B cell (primary cell): ENCODE data around the gene ASTN2. TPM values are rescaled to one million over a fixed set of nuclear protein-coding genes. Genes with fewer than 3 reads are reported as not detected.

Experiments used
- ATAC-seq: fragments of 200-7000 bp; cut with Tn5 transposase; one replicate; pipeline ENCODE4 v1.10.0; 2021; ENCODE audit warnings: low read depth, mild to moderate bottlenecking, moderate number of reproducible peaks, moderate library complexity
- CTCF ChIA-PET: fragments of 350-600 bp; sonication (Branson Sonifier 250); formaldehyde crosslinking; loops from one replicate; lab custom pipeline; 2021; ENCODE audit warnings: antibody characterized with exemption, inconsistent platforms; lab: Charles Lee
- POLR2A ChIA-PET: fragments of 350-600 bp; sonication (Branson Sonifier 250); formaldehyde crosslinking; loops from one replicate; lab custom pipeline; 2021; ENCODE audit warnings: antibody characterized with exemption; lab: Charles Lee
- DNase-seq: peaks from one replicate; pipeline ENCODE4 v3.0.0; 2013
- H2AFZ ChIP-seq: 2 replicates; pipeline ENCODE4 v1.6.1; 2012; ENCODE audit warnings: mild to moderate bottlenecking, low read depth, low read length; ENCODE audit not compliant: insufficient read depth, poor library complexity, severe bottlenecking
- H3K27ac ChIP-seq, 2 donors: 1 replicate in 1 of 2; 2 replicates in 1 of 2; pipeline ENCODE4 v1.5.1; 2012 to 2013; ENCODE audit warnings: low read length in 2 of 2, mild to moderate bottlenecking in 2 of 2, moderate library complexity in 1 of 2
- H3K27me3 ChIP-seq, 4 experiments: fragments of 200-600 bp in 1 of 4; sonication (generic) in 1 of 4; replicated peaks in 1 of 4; 1 replicate in 2 of 4; 2 replicates in 2 of 4; pipeline versions ENCODE4 v1.6.1 to v1.7.0; 2013 to 2016; ENCODE audit warnings: low read length in 3 of 4, mild to moderate bottlenecking in 2 of 4, mixed read lengths in 1 of 4, moderate library complexity in 1 of 4; ENCODE audit not compliant: insufficient read depth in 4 of 4, control insufficient read depth in 3 of 4; ENCODE audit errors: control extremely low read depth in 1 of 4
- H3K36me3 ChIP-seq, 2 experiments: replicated peaks in 1 of 2; 1 replicate in 1 of 2; 2 replicates in 1 of 2; pipeline versions ENCODE4 v1.6.1 to v1.7.1; 2013; ENCODE audit warnings: low read length in 1 of 2; ENCODE audit not compliant: insufficient read depth in 2 of 2, control insufficient read depth in 1 of 2; ENCODE audit errors: control extremely low read depth in 1 of 2, extremely low read depth in 1 of 2
- H3K4me1 ChIP-seq, 2 donors: fragments of 200-600 bp in 1 of 2; sonication (generic) in 1 of 2; 1 replicate in 1 of 2; 2 replicates in 1 of 2; pipeline versions ENCODE4 v1.5.1 to v1.6.1; 2013 to 2017; ENCODE audit warnings: low read length in 2 of 2; ENCODE audit not compliant: control insufficient read depth in 2 of 2, insufficient read depth in 2 of 2
- H3K4me2 ChIP-seq: replicated peaks from 2 replicates; pipeline ENCODE3; 2012; ENCODE audit warnings: mild to moderate bottlenecking, low read depth, low read length; ENCODE audit not compliant: poor library complexity, severe bottlenecking
- H3K4me3 ChIP-seq, 5 experiments: fragments of 200-600 bp in 1 of 5; sonication (generic) in 1 of 5; 1 replicate in 3 of 5; 2 replicates in 2 of 5; pipeline versions ENCODE4 v1.5.1 to v1.7.0; 2011 to 2016; ENCODE audit warnings: low read length in 4 of 5, mild to moderate bottlenecking in 4 of 5, low read depth in 2 of 5, control low read depth in 1 of 5, moderate library complexity in 1 of 5; ENCODE audit not compliant: insufficient read depth in 1 of 5; ENCODE audit errors: control extremely low read depth in 1 of 5, extremely low read depth in 1 of 5
- H3K79me2 ChIP-seq: fragments of 200-600 bp; sonication (generic); one replicate; pipeline ENCODE4 v1.6.0; 2016; ENCODE audit warnings: low read length; ENCODE audit not compliant: control insufficient read depth, insufficient read depth
- H3K9ac ChIP-seq: fragments of 200-600 bp; sonication (generic); 2 replicates; pipeline ENCODE4 v1.6.1; 2017; ENCODE audit warnings: mild to moderate bottlenecking, low read length, moderate library complexity
- H3K9me3 ChIP-seq, 3 donors: one replicate each; pipeline versions ENCODE4 v1.6.1 to v1.7.1; 2013; ENCODE audit warnings: low read length in 2 of 3; ENCODE audit not compliant: control insufficient read depth in 2 of 3, insufficient read depth in 1 of 3; ENCODE audit errors: control extremely low read depth in 1 of 3
- H4K20me1 ChIP-seq: 2 replicates; pipeline ENCODE4 v1.6.0; 2012; ENCODE audit warnings: mild to moderate bottlenecking, low read length; ENCODE audit not compliant: insufficient read depth, control insufficient read depth, poor library complexity, severe bottlenecking
- H3K27ac Mint-ChIP-seq: one replicate; pipeline ENCODE4 v1.8.0; 2021; ENCODE audit warnings: mixed read lengths
- H3K27me3 Mint-ChIP-seq: one replicate; pipeline ENCODE4 v1.8.0; 2021; ENCODE audit warnings: mixed read lengths
- H3K4me1 Mint-ChIP-seq: one replicate; pipeline ENCODE4 v1.8.0; 2021; ENCODE audit warnings: mixed read lengths
- H3K4me3 Mint-ChIP-seq: one replicate; pipeline ENCODE4 v1.8.0; 2021; ENCODE audit warnings: mixed read lengths
- H3K9me3 Mint-ChIP-seq: one replicate; pipeline ENCODE4 v1.8.0; 2022; ENCODE audit warnings: mixed read lengths; ENCODE audit not compliant: insufficient read depth
- EZH2 ChIP-seq: IDR thresholded peaks from 2 replicates; pipeline ENCODE4 v1.6.1; 2012; ENCODE audit warnings: borderline replicate concordance, low read depth, mild to moderate bottlenecking, moderate library complexity, low read length; ENCODE audit not compliant: insufficient read depth, poor library complexity, severe bottlenecking
- WGBS: methylation state at CpG from one replicate; pipeline ENCODE4 v1.1.5; 2013; ENCODE audit warnings: missing lambda C conversion rate; ENCODE audit not compliant: insufficient coverage; 5-methylcytosine and 5-hydroxymethylcytosine counted together
- intact Hi-C: fragments of 100-400 bp; cut with micrococcal nuclease; formaldehyde crosslinking; loops from one replicate; pipeline ENCODE4 v1.10.0; 2022
- polyA plus RNA-seq: library from polyadenylated mRNA; depleted of rRNA; stranded (reverse); fragments of >200 nt; gene quantifications from 2 replicates; pipeline ENCODE4 v1.2.3, GENCODE V29; 2012
- total RNA-seq, 2 donors: library from RNA; stranded (reverse); fragments of 120-200 nt in 1 of 2; gene quantifications; 1 replicate in 1 of 2; 2 replicates in 1 of 2; pipeline versions ENCODE4 v1.2.3 to v1.2.4, GENCODE V29; 2013 to 2022
- TF ChIP-seq, protein P1 (sequence below): fragments of 200-600 bp; IDR thresholded peaks from one replicate; pipeline ENCODE4 v1.8.0; 2022; ENCODE audit warnings: antibody characterized with exemption, mild to moderate bottlenecking

The ASTN2 gene
- total and polyA plus RNA-seq, 2 donors (not counting 1 experiment from before 2014, with no cell fraction given) = 1.2 to 3.6 TPM

- POLR2A ChIA-PET = no interaction called here
- TF ChIP-seq, protein P1, sequence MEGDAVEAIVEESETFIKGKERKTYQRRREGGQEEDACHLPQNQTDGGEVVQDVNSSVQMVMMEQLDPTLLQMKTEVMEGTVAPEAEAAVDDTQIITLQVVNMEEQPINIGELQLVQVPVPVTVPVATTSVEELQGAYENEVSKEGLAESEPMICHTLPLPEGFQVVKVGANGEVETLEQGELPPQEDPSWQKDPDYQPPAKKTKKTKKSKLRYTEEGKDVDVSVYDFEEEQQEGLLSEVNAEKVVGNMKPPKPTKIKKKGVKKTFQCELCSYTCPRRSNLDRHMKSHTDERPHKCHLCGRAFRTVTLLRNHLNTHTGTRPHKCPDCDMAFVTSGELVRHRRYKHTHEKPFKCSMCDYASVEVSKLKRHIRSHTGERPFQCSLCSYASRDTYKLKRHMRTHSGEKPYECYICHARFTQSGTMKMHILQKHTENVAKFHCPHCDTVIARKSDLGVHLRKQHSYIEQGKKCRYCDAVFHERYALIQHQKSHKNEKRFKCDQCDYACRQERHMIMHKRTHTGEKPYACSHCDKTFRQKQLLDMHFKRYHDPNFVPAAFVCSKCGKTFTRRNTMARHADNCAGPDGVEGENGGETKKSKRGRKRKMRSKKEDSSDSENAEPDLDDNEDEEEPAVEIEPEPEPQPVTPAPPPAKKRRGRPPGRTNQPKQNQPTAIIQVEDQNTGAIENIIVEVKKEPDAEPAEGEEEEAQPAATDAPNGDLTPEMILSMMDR = no peak
- TF ChIP-seq EZH2 = no peak
- Histone ChIP-seq H3K36me3 (no peaks in the 10 kb centered on the region), H4K20me1 (no peaks in the 10 kb centered on the region), H3K9ac (no peak overlapping the region), H3K27me3 (peaks cover 0 to 3% (median 0%) of the 10 kb centered on the region in 4 experiments), H3K4me3 (no peak overlapping the region), H3K4me1 (no peaks in the 10 kb centered on the region), H2AFZ (no peak overlapping the region), H3K79me2 (no peaks in the 10 kb centered on the region), H3K4me2 (no peak overlapping the region), H3K9me3 (no peaks in the 10 kb centered on the region), H3K27ac (no peak overlapping the region)
- intact Hi-C loops = no loop called here
- peaks cover 21% of the 10 kb centered on the region for H3K27me3 Mint-ChIP-seq
- ATAC-seq = no peak
- no peak for DNase-seq
- no CpG with 5 or more reads among the region's 1 CpG for WGBS
- H3K9me3 Mint-ChIP-seq = no peaks in the 10 kb centered on the region
- no peak overlapping the region for H3K4me3 Mint-ChIP-seq
- CTCF ChIA-PET = no interaction called here
- H3K27ac Mint-ChIP-seq = no peak overlapping the region
- H3K4me1 Mint-ChIP-seq = no peaks in the 10 kb centered on the region
Observed at GRCh38 chr9:116815835-116816234, 599.0 kb downstream of the ASTN2 start.

DNA sequence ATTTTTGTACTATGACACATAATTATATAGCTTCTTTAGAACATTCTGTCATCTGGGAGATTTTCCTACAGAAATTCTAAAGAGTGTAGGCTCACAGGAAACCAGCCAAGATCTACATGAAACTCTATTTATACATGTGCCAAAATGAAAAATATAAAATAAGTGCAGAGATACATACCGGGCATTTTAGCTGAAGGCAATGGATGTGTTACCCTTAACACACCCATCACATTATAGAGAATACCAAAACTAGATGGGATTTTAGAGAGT is 601.9 kb downstream of the ASTN2 start:
- no CpG with 5 or more reads among the region's 1 CpG for WGBS
- ATAC-seq (no peak), DNase-seq (no peak)
- Histone ChIP-seq H3K4me3 (no peak overlapping the region), H3K9me3 (no peaks in the 10 kb centered on the region), H2AFZ (no peak overlapping the region), H4K20me1 (no peaks in the 10 kb centered on the region), H3K27me3 (peaks cover 0 to 3% (median 0%) of the 10 kb centered on the region in 4 experiments), H3K27ac (no peak overlapping the region), H3K4me2 (no peak overlapping the region), H3K36me3 (no peaks in the 10 kb centered on the region), H3K9ac (no peak overlapping the region), H3K79me2 (no peaks in the 10 kb centered on the region), H3K4me1 (no peaks in the 10 kb centered on the region)
- Mint-ChIP-seq H3K9me3 (no peaks in the 10 kb centered on the region), H3K4me3 (no peak overlapping the region), H3K27me3 (peaks cover 21% of the 10 kb centered on the region), H3K27ac (no peak overlapping the region), H3K4me1 (no peaks in the 10 kb centered on the region)
- TF ChIP-seq, protein P1 = no peak
- no peak for TF ChIP-seq EZH2
- POLR2A ChIA-PET = no interaction called here
- intact Hi-C loops = no loop called here
- CTCF ChIA-PET = no interaction called here
